GM19025 (cell line): ENCODE measurements around the gene TMEM25.
"Not testable (repeated sequence)": the region's sequence is repeated elsewhere in the genome, so short reads cannot be mapped to it uniquely, and the experiment has no call there.

Source experiments
- ATAC-seq: cut with Tn5 transposase; IDR thresholded peaks from one replicate; pipeline ENCODE4 v1.9.1; 2021; ENCODE audit warnings: mild to moderate bottlenecking, low read depth, moderate library complexity; ENCODE audit not compliant: unreplicated experiment

TMEM25 gene

DNA sequence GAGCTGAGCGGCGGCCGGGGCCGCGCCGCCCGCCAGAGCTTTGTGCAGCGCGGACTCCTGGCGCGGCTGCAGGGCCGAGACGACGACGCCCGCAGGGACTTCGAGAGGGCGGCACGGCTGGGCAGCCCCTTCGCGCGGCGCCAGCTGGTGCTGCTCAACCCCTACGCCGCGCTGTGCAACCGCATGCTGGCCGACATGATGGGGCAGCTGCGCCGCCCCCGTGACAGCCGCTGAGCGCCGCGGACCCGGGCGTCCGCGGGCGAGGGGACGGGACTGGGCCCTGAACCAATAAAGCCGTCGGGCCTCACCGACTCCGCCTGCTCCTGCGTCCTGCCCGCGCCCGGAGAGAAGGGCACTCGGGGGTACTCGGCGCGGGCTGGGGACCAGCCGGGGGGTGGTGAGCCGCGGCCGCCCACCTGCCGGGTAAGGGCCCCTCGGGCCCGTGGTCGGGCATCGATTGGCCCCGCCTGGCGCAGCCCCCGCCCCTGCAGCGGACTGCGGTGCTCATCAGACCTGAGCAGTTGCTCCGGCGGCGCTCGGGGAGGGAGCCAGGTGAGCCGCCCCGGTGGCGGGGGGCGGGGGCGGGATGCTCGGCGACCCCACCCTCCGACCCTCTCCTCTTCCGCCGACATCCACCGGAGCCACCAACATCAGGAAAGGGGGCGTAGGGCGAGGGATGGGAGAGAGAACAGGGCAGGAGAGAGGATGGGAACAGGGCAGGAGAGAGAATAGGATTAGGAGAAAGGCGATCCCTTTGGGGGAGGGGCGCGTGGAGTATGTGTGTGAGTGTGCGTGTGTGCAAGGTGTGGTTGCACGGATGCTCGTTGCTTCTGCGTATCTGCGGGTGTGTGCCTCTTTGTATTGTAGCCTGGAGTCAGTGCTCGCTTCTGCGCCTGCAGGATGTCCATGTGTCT is at the start of gene TMEM25:
Gene TMEM25 (plus strand): TSS at position 510 of the 914 bp plus-strand sequence. CDS start 610 bp downstream, outside the sequence.
- ATAC-seq = peak; percentile 65

DNA sequence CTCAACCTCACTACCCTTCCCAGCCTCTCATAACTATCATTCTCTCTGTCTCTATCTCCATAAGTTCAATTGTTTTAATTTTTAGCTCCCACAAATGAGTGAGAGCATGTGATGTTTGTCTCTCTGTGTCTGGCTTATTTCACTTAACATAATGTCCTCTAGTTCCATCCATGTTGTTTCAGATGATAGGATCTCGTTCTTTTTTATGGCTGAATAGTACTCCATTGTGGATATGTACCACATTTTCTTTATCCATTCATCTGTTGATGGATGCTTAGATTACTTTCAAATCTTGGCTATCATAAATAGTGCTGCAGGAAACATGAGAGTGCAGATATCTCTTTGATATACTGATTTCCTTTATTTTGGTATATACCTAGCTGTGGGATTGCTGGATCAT is 49.8 kb upstream of the TMEM25 start:
- ATAC-seq = not testable (repeated sequence)

DNA sequence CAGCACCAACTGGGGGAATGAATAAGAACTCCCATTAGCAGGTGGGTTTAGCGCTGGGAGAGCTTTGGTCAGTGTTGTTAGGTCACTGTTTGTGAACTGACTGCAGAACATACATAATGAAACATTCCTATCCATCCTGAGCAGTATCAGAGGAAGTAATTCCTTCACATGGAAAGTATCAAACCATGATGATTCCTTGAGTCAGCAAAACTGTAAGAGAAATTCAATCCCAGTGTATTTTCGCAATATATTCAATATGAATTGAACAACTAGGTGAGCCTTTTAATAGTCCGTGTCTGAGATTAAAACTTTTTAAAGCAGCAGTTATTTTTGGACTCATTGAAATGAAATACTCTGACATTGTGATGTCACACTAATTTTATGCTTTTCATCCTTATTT is 46.6 kb upstream of the TMEM25 start:
- ATAC-seq = no peak

DNA sequence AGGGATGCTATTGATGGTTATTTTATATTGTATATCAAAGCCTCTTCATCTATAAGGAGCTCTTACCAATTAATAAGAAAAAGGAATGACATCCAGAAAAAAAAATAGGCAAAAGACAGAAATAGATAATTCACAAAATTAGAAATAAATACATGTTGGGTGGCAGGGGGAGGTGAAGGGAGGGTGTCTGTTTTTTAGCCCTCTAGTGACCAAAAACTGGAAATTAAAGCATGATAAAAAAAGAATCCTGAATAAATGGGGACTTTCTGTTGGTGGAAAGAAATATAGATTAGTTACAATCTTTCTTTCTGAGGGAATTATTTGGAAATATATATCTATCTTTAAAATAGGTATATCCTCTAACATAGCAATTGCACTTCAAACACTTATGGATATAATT is 45.7 kb upstream of the TMEM25 start:
- no peak for ATAC-seq

DNA sequence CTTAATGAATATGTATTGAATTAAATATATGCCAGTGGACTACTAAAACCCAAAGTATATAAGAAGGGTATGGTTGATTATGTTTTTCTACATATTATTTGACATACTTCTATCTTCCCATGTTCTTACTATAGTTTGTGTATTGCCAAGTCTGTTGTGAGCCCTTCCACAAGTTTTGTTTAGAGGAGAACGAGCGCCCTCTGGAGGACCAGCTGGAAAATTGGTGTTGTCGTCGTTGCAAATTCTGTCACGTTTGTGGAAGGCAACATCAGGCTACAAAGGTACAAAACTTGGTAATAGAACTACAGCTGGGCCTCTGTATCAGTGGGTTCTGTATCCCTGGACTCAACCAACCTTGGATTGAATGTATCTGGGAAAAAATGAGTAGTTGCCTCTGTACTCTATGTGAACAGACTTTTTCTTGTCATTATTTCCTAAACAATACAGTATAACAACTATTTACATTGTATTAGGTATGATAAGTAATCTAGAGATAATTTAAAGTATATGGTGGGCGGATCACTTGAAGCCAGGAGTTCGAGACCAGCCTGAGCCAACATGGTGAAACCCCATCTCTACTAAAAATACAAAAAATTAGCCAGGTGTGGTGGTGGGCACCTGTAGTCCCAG is 42.4 kb upstream of the TMEM25 start:
- ATAC-seq = no peak

DNA sequence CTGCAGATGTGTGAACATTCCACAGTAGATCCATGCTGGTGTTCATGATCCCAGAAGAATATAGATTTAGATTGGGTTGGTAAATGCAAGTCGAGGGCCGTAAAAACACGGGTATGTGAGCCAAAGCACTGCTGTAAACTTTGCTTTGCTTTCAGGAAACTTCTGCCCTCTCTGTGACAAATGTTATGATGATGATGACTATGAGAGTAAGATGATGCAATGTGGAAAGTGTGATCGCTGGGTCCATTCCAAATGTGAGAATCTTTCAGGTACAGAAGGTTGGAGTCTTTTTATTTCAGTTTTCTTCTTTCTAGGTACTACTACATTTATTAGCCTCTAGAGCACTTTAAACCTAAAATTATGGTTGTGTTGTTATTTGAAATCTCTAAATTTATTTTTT is 40.0 kb upstream of the TMEM25 start:
- no peak for ATAC-seq

GRCh38 chr11:118497831-118498230 is 33.2 kb upstream of the TMEM25 start:
- no peak for ATAC-seq

DNA sequence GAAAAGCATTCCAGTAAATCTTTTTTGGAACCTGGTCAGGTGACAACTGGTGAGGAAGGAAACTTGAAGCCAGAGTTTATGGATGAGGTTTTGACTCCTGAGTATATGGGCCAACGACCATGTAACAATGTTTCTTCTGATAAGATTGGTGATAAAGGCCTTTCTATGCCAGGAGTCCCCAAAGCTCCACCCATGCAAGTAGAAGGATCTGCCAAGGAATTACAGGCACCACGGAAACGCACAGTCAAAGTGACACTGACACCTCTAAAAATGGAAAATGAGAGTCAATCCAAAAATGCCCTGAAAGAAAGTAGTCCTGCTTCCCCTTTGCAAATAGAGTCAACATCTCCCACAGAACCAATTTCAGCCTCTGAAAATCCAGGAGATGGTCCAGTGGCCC is 27.8 kb upstream of the TMEM25 start:
- ATAC-seq = no peak

DNA sequence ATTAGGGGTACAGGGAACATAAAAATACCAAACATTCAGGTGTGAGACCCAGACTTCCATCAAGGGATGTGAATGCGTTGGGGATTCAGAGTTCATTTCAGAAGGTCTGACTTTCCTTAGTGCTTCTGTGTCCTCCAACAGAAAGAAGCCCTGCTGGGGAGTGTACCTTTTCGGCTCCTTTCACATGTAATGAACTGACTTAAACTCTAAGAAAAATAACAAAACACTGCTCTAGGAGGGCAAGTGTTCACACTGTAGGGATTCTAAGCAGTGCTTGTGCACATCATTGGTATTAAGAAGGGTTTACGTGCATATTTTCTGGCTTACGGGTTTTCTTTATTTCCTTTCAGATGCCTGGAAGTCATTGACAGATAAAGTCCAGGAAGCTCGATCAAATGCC is 19.4 kb upstream of the TMEM25 start:
- no peak for ATAC-seq

DNA sequence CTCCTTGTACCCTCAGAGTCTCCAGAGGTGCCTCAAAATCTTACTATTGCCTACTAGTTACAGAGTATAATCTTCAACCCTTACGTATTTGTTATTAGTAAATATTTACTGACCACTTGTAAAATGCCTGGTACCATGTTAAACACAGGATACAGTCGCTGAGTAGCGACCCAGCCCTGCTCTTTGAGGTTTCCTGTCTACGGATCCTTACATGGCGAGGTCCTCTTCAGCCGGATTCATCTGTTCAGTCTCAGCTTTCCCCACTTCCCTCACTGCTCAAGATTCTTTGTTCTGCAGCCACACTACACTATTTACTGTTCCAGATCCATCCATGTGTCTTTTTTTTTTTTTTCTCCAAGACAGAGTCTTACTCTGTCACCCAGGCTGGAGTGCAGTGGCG is 16.9 kb upstream of the TMEM25 start:
- ATAC-seq = no peak

GRCh38 chr11:118519549-118519948 is 11.4 kb upstream of the TMEM25 start:
- ATAC-seq = no peak

DNA sequence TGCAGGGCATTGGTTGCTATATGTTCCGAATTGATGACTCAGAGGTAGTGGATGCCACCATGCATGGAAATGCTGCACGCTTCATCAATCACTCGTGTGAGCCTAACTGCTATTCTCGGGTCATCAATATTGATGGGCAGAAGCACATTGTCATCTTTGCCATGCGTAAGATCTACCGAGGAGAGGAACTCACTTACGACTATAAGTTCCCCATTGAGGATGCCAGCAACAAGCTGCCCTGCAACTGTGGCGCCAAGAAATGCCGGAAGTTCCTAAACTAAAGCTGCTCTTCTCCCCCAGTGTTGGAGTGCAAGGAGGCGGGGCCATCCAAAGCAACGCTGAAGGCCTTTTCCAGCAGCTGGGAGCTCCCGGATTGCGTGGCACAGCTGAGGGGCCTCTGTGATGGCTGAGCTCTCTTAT is 9.1 kb upstream of the TMEM25 start:
- ATAC-seq = no peak

- no peak for ATAC-seq
Measured at GRCh38 chr11:118522571-118523072, 8.4 kb upstream of the TMEM25 start.

DNA sequence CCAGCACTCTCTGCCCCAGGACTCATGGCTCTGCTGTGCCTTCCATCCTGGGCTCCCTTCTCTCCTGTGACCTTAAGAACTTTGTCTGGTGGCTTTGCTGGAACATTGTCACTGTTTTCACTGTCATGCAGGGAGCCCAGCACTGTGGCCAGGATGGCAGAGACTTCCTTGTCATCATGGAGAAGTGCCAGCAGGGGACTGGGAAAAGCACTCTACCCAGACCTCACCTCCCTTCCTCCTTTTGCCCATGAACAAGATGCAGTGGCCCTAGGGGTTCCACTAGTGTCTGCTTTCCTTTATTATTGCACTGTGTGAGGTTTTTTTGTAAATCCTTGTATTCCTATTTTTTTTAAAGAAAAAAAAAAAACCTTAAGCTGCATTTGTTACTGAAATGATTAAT is 6.6 kb upstream of the TMEM25 start:
- no peak for ATAC-seq

- no peak for ATAC-seq
Measured at GRCh38 chr11:118524757-118525470, 6.1 kb upstream of the TMEM25 start.

GRCh38 chr11:118526688-118527087 is 4.3 kb upstream of the TMEM25 start:
- no peak for ATAC-seq

- no peak for ATAC-seq
Measured at GRCh38 chr11:118527109-118527508, 3.9 kb upstream of the TMEM25 start, which contains the start of gene TTC36. Gene TTC36, plus strand, starts transcription at chr11:118527474. Its CDS starts 21 bp downstream, at chr11:118527495.

GRCh38 chr11:118528511-118528910 is 2.5 kb upstream of the TMEM25 start:
- ATAC-seq = no peak

DNA sequence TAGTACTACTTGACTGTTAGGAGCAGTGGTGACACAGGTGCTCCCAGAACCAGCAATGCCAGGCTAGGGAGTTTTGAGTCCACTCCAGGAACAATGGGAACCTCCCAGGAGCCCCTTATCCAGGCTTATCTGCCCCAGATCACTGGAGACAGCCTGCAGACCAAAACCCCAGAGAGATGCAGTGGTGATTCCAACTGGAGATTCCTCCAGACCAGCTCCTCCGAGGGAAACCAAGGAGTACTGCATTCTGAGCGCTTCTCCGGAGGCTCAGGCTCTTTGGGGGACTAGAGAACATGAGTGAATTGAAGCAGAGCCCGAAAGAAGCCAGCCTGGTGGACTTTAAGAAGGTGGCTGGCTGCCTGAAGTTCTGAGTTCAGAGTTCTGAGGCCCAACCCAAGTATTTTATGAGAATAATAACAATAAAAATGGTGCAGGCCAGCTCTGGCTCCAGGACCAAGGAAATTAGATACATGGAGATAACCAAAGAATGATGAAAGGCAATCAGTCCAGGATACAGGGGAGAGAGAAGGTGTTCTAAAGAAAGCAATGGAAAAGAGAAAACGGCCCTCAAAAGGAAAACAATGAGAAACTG is 1.3 kb upstream of the TMEM25 start:
- no peak for ATAC-seq

GRCh38 chr11:118530180-118530682 is 761 bp upstream of the TMEM25 start:
- no peak for ATAC-seq
